ENCODE results near the gene KLF16.

KLF16 gene

DNA sequence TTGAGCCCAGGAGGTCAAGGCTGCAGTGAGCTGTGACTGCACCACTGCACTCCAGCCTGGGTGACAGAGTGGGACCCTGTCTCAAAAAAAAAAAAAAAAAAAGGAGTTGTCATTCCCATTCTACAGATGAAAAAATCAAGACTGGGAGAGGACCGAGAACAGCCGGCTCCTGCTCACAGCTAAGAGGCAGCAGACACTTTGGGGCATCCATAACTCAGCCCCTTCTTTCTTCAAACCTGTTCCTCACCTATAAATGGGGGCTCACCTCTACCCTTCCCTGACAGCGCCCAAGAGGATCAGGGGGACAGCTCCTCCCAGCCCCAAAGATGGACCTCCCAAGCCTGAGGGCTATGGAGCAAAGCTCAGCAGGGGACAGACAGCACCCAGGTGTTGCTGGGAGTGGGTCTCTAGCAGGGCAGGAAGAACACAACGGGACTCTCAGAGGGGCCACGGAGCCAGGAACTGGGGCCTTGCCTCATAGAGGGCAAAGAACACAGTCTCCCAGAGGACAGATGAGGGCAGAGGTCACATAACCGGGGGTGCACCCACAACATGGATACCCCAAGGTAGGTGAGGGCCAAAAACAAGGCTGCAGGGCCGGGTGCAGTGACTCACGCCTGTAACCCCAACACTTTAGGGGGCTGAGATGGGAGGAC, 3.4 kb upstream of the KLF16 start:
- DNase-seq: no peak

- no peak for DNase-seq
These were observed 2.0 kb upstream of the KLF16 start for GRCh38 chr19:1865172-1866010.

- DNase-seq: peak; percentile 63
These were observed 1.2 kb upstream of the KLF16 start for GRCh38 chr19:1864480-1865171.

GRCh38 chr19:1863638-1864479, 480 bp upstream of the KLF16 start:
- peak; percentile 91 for DNase-seq

- DNase-seq: peak; percentile 29
These were observed 703 bp downstream of the KLF16 start for GRCh38 chr19:1862424-1863327.

DNA sequence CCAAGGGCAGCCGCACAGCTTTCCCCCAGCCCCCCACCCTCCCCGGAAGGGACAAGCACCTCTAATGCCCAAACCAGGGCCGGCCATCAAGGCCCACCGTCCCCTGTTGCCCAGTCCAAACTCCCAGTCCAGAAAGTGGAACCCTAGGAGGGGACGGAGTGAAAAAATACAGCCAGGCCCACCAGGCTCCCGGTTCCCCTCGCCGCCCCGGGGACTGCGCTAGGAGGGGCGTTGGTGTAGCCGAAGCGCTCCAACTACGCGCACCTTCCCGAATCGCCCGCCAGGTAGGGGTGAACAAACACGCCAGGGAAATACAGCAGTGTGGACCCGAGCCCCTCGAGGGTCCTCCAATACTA, 1.3 kb downstream of the KLF16 start:
- no peak for DNase-seq

DNA sequence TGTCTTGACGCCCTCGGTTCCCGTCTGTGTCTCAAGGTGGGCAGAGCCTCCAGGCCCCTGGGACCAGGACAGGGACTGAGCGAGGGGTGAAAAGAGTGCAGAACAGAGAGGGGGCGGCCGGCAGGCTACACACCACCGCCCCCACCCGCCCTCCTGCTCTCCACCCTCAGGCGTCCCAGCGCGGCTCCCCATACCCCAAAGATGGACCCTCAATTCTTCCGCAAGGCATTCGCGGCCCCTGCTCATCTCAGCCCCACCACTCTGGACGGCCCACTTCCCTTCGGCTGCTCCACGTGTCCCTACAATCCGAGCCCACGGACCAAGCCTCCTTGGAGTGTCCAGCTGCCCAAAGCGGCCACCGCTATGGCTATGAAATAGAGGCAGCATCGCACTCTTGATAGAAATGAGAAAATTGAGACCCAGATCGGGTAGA, 1.8 kb downstream of the KLF16 start:
- no peak for DNase-seq

GRCh38 chr19:1860821-1861598, 2.4 kb downstream of the KLF16 start:
- no peak for DNase-seq

- no peak for DNase-seq
These were observed 3.2 kb downstream of the KLF16 start for GRCh38 chr19:1860042-1860775.

GRCh38 chr19:1859331-1859781, 4.0 kb downstream of the KLF16 start:
- no peak for DNase-seq

GRCh38 chr19:1858412-1859081, 4.8 kb downstream of the KLF16 start:
- DNase-seq: no peak

- DNase-seq: no peak
These were observed 5.6 kb downstream of the KLF16 start for GRCh38 chr19:1857648-1858326.

DNA sequence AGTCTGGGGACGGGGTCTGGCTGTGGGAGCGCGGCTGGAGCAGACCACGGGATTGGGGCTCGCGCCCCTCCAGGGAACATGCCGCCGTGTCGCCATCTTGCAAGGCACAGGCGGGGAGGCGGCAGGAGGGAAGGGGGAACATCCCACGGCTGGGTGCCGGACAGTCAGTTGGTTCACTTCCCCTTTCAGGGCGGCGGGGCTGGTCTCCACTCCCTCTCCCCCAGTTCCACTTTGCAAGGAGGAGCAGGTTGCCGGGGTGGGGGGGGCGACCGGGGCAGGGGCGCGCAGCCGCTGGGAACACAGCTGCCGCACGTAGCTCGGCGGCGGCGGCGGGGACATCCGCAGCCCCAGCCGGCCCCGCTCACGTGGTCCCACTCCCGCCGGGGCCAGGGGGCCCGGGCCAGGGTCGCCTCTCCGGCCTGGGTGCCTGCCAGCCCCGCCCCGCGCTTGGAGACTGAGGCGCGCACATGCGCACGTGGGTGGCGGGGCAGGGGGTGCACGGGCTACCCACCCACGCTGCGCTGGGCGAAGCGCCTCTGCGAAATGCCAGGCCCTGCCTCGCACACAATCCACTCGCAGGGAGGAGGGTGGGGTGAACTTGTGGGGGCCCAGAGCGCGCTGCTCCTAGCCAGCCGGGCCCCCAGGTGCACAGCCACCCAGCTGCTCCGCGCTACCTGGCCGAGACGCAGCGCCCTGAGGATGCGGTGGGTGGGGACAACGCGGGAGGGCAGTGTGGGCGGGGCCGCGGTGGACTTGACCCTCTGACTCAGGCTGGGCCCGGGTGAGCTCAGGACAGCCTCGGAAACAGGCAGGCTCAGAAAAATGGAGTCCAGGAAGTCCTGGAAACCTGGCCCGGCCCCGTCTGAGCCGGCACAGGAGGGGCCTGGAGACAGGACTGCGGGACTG, 6.4 kb downstream of the KLF16 start:
- no peak for DNase-seq

GRCh38 chr19:1856345-1856697, 7.1 kb downstream of the KLF16 start:
- no peak for DNase-seq

DNA sequence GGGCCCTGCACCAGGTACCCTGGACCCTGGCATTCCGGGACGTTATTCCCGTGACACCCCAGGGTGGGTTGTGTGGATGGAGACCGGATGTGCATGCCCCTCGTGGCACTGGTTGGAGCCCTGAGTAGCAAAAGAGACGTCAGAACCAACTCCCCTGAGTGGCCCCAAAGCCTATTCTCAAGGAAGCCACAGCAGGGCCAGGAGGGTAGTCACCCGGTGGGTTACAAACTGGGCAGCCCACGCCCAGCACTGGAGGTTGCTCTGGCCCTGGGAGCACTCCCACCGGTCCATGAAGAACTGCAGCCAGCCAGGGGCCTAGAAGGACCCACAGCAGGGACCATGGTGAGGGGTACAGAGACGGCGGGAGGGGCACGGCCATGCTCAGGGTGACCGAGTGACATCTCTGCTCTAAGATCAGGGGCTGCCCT, 7.5 kb downstream of the KLF16 start:
- no peak for DNase-seq

GRCh38 chr19:1855040-1855827, 8.1 kb downstream of the KLF16 start:
- DNase-seq: no peak

- no peak for DNase-seq
These were observed 8.8 kb downstream of the KLF16 start for GRCh38 chr19:1854542-1855039.

Measured in NK-92 treated with Interleukin-12 subunit alpha and Interleukin-12 subunit beta, amount 100 ng/mL, for 24 hours (cell line).